ENCODE results near the gene MEGF6.

Gene MEGF6

DNA sequence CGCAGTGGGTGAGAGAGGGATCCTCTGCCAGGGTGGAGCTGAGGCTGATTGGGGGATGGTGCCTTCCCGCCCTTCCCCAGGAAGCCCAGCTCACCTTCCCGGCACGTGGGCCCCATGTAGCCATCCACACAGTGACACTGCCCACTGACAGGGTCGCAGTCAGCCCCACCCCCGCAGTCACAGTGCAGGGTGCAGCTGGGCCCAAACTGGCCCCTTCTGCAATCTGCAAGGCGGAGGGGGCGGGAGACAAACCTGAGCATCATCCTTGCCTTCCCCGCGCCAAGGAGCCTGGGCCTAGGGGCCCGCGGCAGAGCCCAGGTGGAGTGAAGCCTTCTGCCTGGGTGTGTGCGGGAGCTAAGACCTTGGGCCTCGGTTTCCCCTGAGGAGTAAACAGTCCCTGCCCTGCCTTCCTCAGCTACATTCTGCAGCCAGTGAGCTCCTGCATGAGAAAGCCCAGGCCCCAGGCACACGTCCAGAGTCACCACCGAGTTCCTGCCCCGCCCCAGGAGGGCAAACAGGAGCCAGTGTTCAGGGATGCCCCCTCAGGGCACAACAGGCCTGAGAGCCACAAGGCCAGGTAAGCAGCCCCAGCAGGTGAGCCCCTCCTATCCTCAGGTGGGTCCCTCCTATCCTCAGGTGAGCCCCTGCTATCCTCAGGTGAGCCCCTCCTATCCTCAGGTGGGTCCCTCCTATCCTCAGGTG lies 118.6 kb downstream of the MEGF6 start:
- no peak overlapping the region for H3K9ac ChIP-seq (ENCODE audit: low read length in 5 of 5)
- H3K9me3 ChIP-seq (ENCODE audit: control insufficient read depth in 5 of 5, low read length in 5 of 5): peaks cover 0 to 10% (median 5%) of the 10 kb centered on the region in 5 donors
- H3K4me1 ChIP-seq (ENCODE audit: control insufficient read depth in 5 of 5, insufficient read depth in 5 of 5, low read length in 5 of 5): no peaks in the 10 kb centered on the region
- peaks cover 0 to 8% (median 0%) of the 10 kb centered on the region in 5 donors for H3K27me3 ChIP-seq (ENCODE audit: control insufficient read depth in 5 of 5, insufficient read depth in 4 of 5, low read length in 5 of 5)
- H3K36me3 ChIP-seq (ENCODE audit: control insufficient read depth in 5 of 5, insufficient read depth in 5 of 5, low read length in 5 of 5): peaks cover 0 to 31% (median 5%) of the 10 kb centered on the region in 5 donors
- H3K4me3 ChIP-seq (ENCODE audit: low read depth in 1 of 5, low read length in 5 of 5): no peak overlapping the region
- no peak overlapping the region for H3K27ac ChIP-seq (ENCODE audit: low read depth, low read length)

DNA sequence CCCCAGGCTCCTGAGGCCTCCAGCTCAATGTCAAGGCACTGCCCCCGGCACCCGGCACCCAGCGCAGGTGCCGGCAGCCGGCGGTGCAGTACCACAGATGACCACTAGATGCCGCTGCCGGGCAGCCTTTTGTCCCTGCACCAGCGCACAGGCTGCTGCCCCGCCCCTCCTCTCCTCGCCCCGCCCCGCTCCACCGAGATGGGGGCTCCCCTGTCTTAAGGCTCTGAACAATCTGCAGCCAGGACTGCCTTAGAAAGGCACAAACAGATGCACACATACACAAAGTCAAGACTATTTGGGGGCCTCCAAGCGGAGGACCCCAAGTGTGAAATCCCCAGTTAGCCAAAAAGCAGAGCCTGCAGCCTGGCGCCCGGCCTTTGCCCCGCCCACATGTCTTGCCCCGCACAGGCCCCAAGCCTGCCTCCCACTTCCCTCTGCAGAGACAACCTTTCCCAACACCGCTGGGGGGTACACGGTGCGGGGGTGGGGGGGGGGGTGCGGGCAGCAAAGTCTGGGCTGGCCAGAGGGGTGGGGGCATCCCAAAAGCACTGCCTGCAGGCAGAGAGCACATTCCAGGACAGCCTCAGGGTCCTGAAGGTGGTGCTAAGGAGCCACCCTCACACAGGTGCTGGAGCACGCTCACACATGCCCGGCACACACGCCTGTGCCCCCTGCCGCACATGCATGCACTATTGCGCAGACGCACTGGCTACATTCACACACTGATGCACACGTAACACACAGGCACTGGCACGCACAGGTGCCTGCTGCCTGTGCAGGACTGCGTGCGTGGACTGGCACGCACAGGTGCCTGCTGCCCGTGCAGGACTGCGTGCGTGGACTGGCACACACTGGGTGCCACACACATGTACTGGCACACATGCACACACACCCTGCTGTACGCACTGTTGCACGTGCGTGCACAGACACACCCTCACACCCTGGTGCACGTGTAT lies 119.7 kb downstream of the MEGF6 start:
- H3K27me3 ChIP-seq (ENCODE audit: control insufficient read depth in 5 of 5, insufficient read depth in 4 of 5, low read length in 5 of 5): peaks cover 0 to 6% (median 0%) of the 10 kb centered on the region in 5 donors
- H3K9ac ChIP-seq (ENCODE audit: low read length in 5 of 5): no peak overlapping the region
- peaks cover 0 to 10% (median 5%) of the 10 kb centered on the region in 5 donors for H3K9me3 ChIP-seq (ENCODE audit: control insufficient read depth in 5 of 5, low read length in 5 of 5)
- H3K4me3 ChIP-seq (ENCODE audit: low read depth in 1 of 5, low read length in 5 of 5): no peak overlapping the region
- peaks cover 0 to 31% (median 5%) of the 10 kb centered on the region in 5 donors for H3K36me3 ChIP-seq (ENCODE audit: control insufficient read depth in 5 of 5, insufficient read depth in 5 of 5, low read length in 5 of 5)
- no peaks in the 10 kb centered on the region for H3K4me1 ChIP-seq (ENCODE audit: control insufficient read depth in 5 of 5, insufficient read depth in 5 of 5, low read length in 5 of 5)
- no peak overlapping the region for H3K27ac ChIP-seq (ENCODE audit: low read depth, low read length)

DNA sequence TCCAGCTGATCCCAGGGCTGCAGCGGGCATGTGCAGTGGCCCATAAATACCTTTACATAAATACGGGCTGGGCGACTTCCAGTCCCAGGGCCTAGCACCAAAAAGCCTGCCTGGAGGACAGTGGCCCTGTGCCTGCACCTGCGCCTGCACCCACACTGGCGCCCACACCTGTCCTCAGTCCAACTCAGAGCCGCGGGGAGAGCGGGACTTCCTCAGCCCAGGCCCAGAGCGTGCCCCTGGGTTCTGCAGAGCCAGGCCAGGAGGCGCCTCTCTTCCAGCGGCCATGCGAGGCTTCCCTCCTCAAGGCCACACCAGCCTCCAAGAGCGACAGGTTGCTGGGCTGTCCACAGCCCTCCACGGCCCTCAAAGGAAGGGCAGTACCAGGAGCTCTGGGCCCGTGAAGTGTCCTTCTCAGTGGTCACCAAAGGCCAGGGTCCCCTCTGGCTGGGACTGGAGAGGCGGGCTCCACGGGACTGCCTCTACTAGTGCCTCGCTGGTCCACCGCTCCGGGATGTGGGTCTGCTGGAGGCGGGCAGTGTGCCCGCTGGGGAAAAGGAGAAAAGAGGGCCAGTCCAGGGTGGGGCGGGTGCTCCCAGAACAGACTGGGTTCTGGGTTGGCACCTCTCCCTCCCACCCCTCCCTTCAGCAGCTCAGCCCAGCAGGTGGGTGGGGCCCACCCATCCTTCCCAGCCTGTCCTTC lies 121.1 kb downstream of the MEGF6 start:
- Histone ChIP-seq H3K9ac (ENCODE audit: low read length in 5 of 5) (no peak overlapping the region), H3K27me3 (ENCODE audit: control insufficient read depth in 5 of 5, insufficient read depth in 4 of 5, low read length in 5 of 5) (peaks cover 0 to 6% (median 0%) of the 10 kb centered on the region in 5 donors), H3K4me3 (ENCODE audit: low read depth in 1 of 5, low read length in 5 of 5) (no peak overlapping the region), H3K9me3 (ENCODE audit: control insufficient read depth in 5 of 5, low read length in 5 of 5) (peaks cover 0 to 10% (median 5%) of the 10 kb centered on the region in 5 donors), H3K4me1 (ENCODE audit: control insufficient read depth in 5 of 5, insufficient read depth in 5 of 5, low read length in 5 of 5) (no peaks in the 10 kb centered on the region), H3K36me3 (ENCODE audit: control insufficient read depth in 5 of 5, insufficient read depth in 5 of 5, low read length in 5 of 5) (peaks cover 0 to 20% (median 5%) of the 10 kb centered on the region in 5 donors), H3K27ac (ENCODE audit: low read depth, low read length) (no peak overlapping the region)

DNA sequence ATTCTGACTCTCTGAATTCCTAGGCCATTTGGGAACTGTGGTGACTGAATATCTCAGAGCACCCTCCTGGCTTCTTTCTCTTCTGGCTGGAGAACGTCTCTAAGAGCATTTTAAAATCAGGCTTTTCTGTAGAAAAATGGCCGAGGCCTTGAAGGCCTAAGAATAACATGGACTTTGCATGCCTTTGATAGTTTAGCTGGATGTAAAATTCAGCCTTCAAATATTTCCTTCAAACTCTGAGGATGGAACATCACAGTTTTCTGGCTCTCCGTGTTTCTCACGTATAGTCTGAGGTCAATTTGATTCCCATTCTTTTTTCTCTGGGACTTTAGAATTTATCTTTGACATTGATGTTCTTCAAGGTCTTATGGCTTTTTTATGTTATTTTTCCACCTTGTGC lies 122.9 kb downstream of the MEGF6 start:
- Histone ChIP-seq H3K36me3 (ENCODE audit: control insufficient read depth in 5 of 5, insufficient read depth in 5 of 5, low read length in 5 of 5) (peaks cover 0 to 10% (median 5%) of the 10 kb centered on the region in 5 donors), H3K4me3 (ENCODE audit: low read depth in 1 of 5, low read length in 5 of 5) (no peak overlapping the region), H3K27me3 (ENCODE audit: control insufficient read depth in 5 of 5, insufficient read depth in 4 of 5, low read length in 5 of 5) (peaks cover 0 to 6% (median 0%) of the 10 kb centered on the region in 5 donors), H3K9ac (ENCODE audit: low read length in 5 of 5) (no peak overlapping the region), H3K4me1 (ENCODE audit: control insufficient read depth in 5 of 5, insufficient read depth in 5 of 5, low read length in 5 of 5) (no peaks in the 10 kb centered on the region), H3K9me3 (ENCODE audit: control insufficient read depth in 5 of 5, low read length in 5 of 5) (peaks cover 0 to 10% (median 5%) of the 10 kb centered on the region in 5 donors), H3K27ac (ENCODE audit: low read depth, low read length) (no peak overlapping the region)

DNA sequence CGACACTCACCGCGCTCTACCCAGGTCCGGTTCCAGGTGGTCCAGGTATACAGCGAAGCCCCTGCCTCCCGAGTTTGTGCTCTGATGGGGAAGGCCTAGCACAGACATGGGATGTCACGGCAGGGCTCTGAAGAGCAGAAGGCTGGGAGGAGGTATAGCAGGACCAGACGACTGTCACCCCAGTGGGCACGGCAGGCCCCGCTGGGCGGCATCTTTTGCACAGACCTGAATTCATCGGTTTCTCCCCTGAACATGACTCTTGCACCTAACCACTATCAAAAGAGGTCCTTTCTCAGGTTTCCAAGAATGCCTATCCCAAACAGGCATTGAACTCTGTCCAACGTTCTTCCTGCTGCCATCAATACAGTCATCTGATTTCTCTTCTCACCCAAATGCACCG lies 126.3 kb downstream of the MEGF6 start:
- Histone ChIP-seq H3K9ac (ENCODE audit: low read length in 5 of 5) (no peak overlapping the region), H3K27ac (ENCODE audit: low read depth, low read length) (no peak overlapping the region), H3K4me1 (ENCODE audit: control insufficient read depth in 5 of 5, insufficient read depth in 5 of 5, low read length in 5 of 5) (peaks cover 0 to 12% (median 0%) of the 10 kb centered on the region in 5 donors), H3K4me3 (ENCODE audit: low read depth in 1 of 5, low read length in 5 of 5) (no peak overlapping the region), H3K27me3 (ENCODE audit: control insufficient read depth in 5 of 5, insufficient read depth in 4 of 5, low read length in 5 of 5) (peaks cover 0 to 6% (median 0%) of the 10 kb centered on the region in 5 donors), H3K36me3 (ENCODE audit: control insufficient read depth in 5 of 5, insufficient read depth in 5 of 5, low read length in 5 of 5) (peaks cover 0 to 5% (median 2%) of the 10 kb centered on the region in 5 donors), H3K9me3 (ENCODE audit: control insufficient read depth in 5 of 5, low read length in 5 of 5) (peaks cover 0 to 10% (median 5%) of the 10 kb centered on the region in 5 donors)

DNA sequence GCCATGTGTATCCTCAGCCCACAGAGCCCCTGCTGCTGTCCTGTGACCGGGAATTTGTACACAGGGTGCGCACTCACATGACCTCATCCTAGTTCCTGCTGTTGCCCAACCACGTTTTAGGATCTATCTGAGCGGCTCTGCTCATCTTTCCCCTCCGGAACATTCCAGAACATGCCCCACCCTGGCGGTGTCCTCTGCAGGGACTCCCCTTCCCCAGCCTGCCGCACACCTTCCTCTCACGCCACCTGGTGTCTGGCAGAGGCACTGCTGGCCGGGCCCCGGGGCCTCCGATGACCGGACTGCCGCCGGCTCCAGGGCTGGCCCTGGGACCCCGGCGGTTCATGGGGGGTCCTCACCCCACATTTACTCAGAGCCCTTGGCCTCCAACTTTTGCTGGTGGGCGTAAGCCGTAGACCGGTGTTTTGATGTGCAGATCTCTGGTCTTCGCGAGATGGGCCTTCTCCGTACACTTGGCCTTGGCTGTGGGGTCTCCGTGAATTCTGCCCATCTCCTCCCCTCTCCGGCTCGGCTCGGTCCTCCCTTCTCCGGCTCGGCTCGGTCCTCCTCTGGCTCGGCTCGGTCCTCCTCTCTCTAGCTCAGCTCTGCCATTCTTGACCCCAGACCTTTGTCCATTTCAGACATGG lies 127.4 kb downstream of the MEGF6 start:
- H3K9me3 ChIP-seq (ENCODE audit: control insufficient read depth in 5 of 5, low read length in 5 of 5): peaks cover 0 to 6% (median 5%) of the 10 kb centered on the region in 5 donors
- H3K36me3 ChIP-seq (ENCODE audit: control insufficient read depth in 5 of 5, insufficient read depth in 5 of 5, low read length in 5 of 5): peaks cover 0 to 2% (median 0%) of the 10 kb centered on the region in 5 donors
- H3K27me3 ChIP-seq (ENCODE audit: control insufficient read depth in 5 of 5, insufficient read depth in 4 of 5, low read length in 5 of 5): peaks cover 0 to 6% (median 0%) of the 10 kb centered on the region in 5 donors
- H3K27ac ChIP-seq (ENCODE audit: low read depth, low read length): no peak overlapping the region
- peaks cover 0 to 17% (median 0%) of the 10 kb centered on the region in 5 donors for H3K4me1 ChIP-seq (ENCODE audit: control insufficient read depth in 5 of 5, insufficient read depth in 5 of 5, low read length in 5 of 5)
- H3K9ac ChIP-seq (ENCODE audit: low read length in 5 of 5): no peak overlapping the region
- no peak overlapping the region for H3K4me3 ChIP-seq (ENCODE audit: low read depth in 1 of 5, low read length in 5 of 5)

DNA sequence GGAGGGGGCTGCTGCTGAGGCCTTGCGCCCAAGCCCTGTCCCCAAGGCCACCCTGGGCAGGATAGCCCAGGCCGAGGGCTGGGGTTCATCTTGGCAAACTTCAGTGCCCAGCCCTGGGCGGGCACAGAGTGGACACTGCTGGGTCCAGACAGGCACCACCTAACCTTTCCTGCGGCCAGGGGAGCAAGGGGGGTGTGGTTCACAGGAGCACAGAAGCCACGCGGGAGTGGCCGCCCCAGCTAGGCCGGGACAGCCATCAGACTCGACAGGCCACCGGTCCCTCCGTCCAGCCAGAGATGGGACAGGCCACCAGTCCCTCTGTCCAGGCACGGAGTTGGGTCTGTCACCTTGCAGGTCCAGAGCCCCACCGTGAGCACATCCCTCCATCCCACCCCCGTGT lies 127.9 kb downstream of the MEGF6 start:
- Histone ChIP-seq H3K27ac (ENCODE audit: low read depth, low read length) (no peak overlapping the region), H3K9ac (ENCODE audit: low read length in 5 of 5) (no peak overlapping the region), H3K27me3 (ENCODE audit: control insufficient read depth in 5 of 5, insufficient read depth in 4 of 5, low read length in 5 of 5) (peaks cover 0 to 6% (median 0%) of the 10 kb centered on the region in 5 donors)

DNA sequence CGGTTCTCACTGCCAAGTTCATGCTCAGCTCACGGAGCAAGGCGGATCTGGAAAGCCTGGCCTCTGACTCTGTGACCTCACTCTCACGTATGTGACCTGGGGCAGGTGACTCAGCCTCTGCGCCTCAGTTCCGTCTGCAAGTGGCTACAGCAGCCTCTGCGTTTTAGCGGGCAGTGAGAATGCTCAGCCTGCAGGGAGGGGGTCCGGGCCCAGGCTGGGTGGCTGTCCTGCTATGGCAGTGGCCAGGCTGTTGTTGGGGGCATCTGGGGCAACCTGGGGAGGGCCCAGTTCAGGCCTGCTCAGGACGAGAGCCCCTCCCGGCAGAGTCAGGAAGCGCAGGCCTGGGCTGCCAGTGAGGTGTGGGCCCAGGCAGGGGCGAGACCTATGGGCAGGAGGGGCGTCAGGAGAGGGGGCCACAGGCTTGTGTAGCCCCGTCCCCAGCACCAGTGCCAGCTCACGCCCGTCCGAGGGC lies 128.9 kb downstream of the MEGF6 start:
- Histone ChIP-seq H3K27ac (ENCODE audit: low read depth, low read length) (no peak overlapping the region), H3K9me3 (ENCODE audit: control insufficient read depth in 5 of 5, low read length in 5 of 5) (no peaks in the 10 kb centered on the region), H3K9ac (ENCODE audit: low read length in 5 of 5) (no peak overlapping the region), H3K4me1 (ENCODE audit: control insufficient read depth in 5 of 5, insufficient read depth in 5 of 5, low read length in 5 of 5) (peaks cover 0 to 17% (median 0%) of the 10 kb centered on the region in 5 donors), H3K4me3 (ENCODE audit: low read depth in 1 of 5, low read length in 5 of 5) (no peak overlapping the region), H3K36me3 (ENCODE audit: control insufficient read depth in 5 of 5, insufficient read depth in 5 of 5, low read length in 5 of 5) (peaks cover 0 to 2% (median 0%) of the 10 kb centered on the region in 5 donors), H3K27me3 (ENCODE audit: control insufficient read depth in 5 of 5, insufficient read depth in 4 of 5, low read length in 5 of 5) (peaks cover 0 to 6% (median 0%) of the 10 kb centered on the region in 5 donors)

More for the DNA sequence above, 127.9 kb downstream of the MEGF6 start:
- Histone ChIP-seq H3K4me3 (ENCODE audit: low read depth in 1 of 5, low read length in 5 of 5) (no peak overlapping the region), H3K4me1 (ENCODE audit: control insufficient read depth in 5 of 5, insufficient read depth in 5 of 5, low read length in 5 of 5) (peaks cover 0 to 17% (median 0%) of the 10 kb centered on the region in 5 donors), H3K36me3 (ENCODE audit: control insufficient read depth in 5 of 5, insufficient read depth in 5 of 5, low read length in 5 of 5) (no peaks in the 10 kb centered on the region), H3K9me3 (ENCODE audit: control insufficient read depth in 5 of 5, low read length in 5 of 5) (peaks cover 0 to 5% (median 3%) of the 10 kb centered on the region in 5 donors)

DNA sequence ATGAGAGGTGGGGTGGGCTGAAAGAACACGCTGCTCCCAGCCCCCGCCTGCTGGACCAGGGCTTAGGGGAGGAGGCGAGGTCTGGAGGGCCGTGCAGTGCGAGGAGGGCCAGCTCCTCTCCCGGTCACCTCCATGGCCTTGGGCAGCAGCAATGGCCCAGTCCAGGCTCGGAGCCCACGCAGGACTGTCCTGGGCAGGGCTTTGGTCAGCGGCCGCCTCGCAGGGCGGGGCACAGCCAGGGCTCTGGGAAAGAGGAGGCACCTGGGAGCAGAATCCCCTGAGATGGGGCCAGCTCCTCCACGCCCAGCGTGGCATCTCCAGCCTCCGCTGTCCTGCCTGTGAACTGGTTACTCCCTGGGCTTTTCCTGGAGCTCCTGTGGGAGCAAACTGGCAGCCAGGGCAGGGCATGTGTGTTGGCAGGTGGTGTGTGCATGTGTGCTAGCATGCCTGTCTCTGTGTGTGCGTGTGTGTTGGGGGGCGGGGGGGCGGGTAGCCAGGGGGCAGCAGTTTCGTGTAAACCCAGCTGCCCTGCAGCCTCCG lies 129.4 kb downstream of the MEGF6 start:
- Histone ChIP-seq H3K9me3 (ENCODE audit: control insufficient read depth in 5 of 5, low read length in 5 of 5) (no peaks in the 10 kb centered on the region), H3K27me3 (ENCODE audit: control insufficient read depth in 5 of 5, insufficient read depth in 4 of 5, low read length in 5 of 5) (peaks cover 0 to 6% (median 0%) of the 10 kb centered on the region in 5 donors), H3K4me3 (ENCODE audit: low read depth in 1 of 5, low read length in 5 of 5) (no peak overlapping the region), H3K36me3 (ENCODE audit: control insufficient read depth in 5 of 5, insufficient read depth in 5 of 5, low read length in 5 of 5) (peaks cover 0 to 2% (median 0%) of the 10 kb centered on the region in 5 donors), H3K27ac (ENCODE audit: low read depth, low read length) (no peak overlapping the region), H3K9ac (ENCODE audit: low read length in 5 of 5) (no peak overlapping the region), H3K4me1 (ENCODE audit: control insufficient read depth in 5 of 5, insufficient read depth in 5 of 5, low read length in 5 of 5) (peaks cover 0 to 17% (median 0%) of the 10 kb centered on the region in 5 donors)
